ENCODE data around the gene GPRC5C. TPM values are rescaled to one million over a fixed set of nuclear protein-coding genes. Genes with fewer than 3 reads are reported as not detected.

The GPRC5C gene
- total and polyA plus RNA-seq, 2 donors (not counting 1 experiment from before 2014, with no cell fraction given): 0.66 to 1.1 TPM

DNA sequence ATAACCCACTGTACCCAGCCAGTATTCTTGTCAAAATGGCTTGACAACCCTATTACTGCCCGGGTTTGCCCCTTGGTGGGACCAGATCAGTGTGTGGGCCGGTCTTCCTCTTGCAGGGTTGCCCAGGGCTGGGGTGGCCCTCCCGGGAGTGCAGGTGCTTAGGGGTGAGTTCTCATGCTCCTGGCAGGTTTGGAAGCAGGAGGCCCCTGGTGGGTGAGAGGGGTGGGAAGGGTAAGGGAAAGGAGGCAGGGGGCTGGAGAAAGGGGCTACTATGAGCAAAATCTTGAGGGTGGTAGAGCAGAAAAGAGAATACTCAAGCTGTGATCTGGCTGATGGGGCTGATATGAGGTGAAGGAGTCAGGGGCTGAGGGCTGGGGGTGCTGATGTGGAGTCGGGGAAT lies 41.0 kb downstream of the GPRC5C start:
- Histone ChIP-seq H3K9me3 (ENCODE audit: control extremely low read depth in 1 of 3, control insufficient read depth in 2 of 3, insufficient read depth in 1 of 3, low read length in 2 of 3) (peaks cover 0 to 22% (median 11%) of the 10 kb centered on the region in 3 donors), H4K20me1 (ENCODE audit: control insufficient read depth, insufficient read depth, low read length, poor library complexity, severe bottlenecking) (no peaks in the 10 kb centered on the region), H2AFZ (ENCODE audit: insufficient read depth, low read depth, low read length, poor library complexity, severe bottlenecking) (no peak overlapping the region), H3K4me1 (ENCODE audit: control insufficient read depth in 2 of 2, insufficient read depth in 2 of 2, low read length in 2 of 2) (peaks cover 0 to 7% of the 10 kb centered on the region in 2 donors), H3K4me2 (replicated peaks; ENCODE audit: low read depth, low read length, poor library complexity, severe bottlenecking) (no peak overlapping the region), H3K36me3 (replicated peaks in 1 of 2; ENCODE audit: control extremely low read depth in 1 of 2, control insufficient read depth in 1 of 2, extremely low read depth in 1 of 2, insufficient read depth in 2 of 2, low read length in 1 of 2) (peaks cover 0 to 2% of the 10 kb centered on the region in 2 experiments), H3K79me2 (ENCODE audit: control insufficient read depth, insufficient read depth, low read length) (no peaks in the 10 kb centered on the region), H3K9ac (ENCODE audit: low read length) (no peak overlapping the region), H3K27me3 (replicated peaks in 1 of 4; ENCODE audit: control extremely low read depth in 1 of 4, control insufficient read depth in 3 of 4, insufficient read depth in 4 of 4, low read length in 3 of 4) (no peaks in the 10 kb centered on the region), H3K27ac (ENCODE audit: low read length in 2 of 2) (no peak overlapping the region), H3K4me3 (ENCODE audit: control extremely low read depth in 1 of 5, extremely low read depth in 1 of 5, insufficient read depth in 1 of 5, low read depth in 2 of 5, low read length in 4 of 5) (no peak overlapping the region)
- peaks cover 9% of the 10 kb centered on the region for H3K27me3 Mint-ChIP-seq
- 97% methylated on average over 3 of the region's 4 CpGs for WGBS (ENCODE audit: insufficient coverage)
- CTCF ChIA-PET: no interaction called here
- H3K4me1 Mint-ChIP-seq: peaks cover 2% of the 10 kb centered on the region
- ATAC-seq (ENCODE audit: low read depth): no peak
- no peak for DNase-seq
- H3K27ac Mint-ChIP-seq: no peak overlapping the region
- TF ChIP-seq, protein P1, sequence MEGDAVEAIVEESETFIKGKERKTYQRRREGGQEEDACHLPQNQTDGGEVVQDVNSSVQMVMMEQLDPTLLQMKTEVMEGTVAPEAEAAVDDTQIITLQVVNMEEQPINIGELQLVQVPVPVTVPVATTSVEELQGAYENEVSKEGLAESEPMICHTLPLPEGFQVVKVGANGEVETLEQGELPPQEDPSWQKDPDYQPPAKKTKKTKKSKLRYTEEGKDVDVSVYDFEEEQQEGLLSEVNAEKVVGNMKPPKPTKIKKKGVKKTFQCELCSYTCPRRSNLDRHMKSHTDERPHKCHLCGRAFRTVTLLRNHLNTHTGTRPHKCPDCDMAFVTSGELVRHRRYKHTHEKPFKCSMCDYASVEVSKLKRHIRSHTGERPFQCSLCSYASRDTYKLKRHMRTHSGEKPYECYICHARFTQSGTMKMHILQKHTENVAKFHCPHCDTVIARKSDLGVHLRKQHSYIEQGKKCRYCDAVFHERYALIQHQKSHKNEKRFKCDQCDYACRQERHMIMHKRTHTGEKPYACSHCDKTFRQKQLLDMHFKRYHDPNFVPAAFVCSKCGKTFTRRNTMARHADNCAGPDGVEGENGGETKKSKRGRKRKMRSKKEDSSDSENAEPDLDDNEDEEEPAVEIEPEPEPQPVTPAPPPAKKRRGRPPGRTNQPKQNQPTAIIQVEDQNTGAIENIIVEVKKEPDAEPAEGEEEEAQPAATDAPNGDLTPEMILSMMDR (IDR thresholded peaks at IDR 0.05): no peak
- TF ChIP-seq EZH2 (IDR thresholded peaks at IDR 0.05; ENCODE audit: borderline replicate concordance, insufficient read depth, low read depth, low read length, poor library complexity, severe bottlenecking): no peak
- H3K9me3 Mint-ChIP-seq (ENCODE audit: insufficient read depth): peaks cover 7% of the 10 kb centered on the region
- intact Hi-C loops (cut with micrococcal nuclease): no loop called here
- H3K4me3 Mint-ChIP-seq: no peak overlapping the region
- POLR2A ChIA-PET: no interaction called here

DNA sequence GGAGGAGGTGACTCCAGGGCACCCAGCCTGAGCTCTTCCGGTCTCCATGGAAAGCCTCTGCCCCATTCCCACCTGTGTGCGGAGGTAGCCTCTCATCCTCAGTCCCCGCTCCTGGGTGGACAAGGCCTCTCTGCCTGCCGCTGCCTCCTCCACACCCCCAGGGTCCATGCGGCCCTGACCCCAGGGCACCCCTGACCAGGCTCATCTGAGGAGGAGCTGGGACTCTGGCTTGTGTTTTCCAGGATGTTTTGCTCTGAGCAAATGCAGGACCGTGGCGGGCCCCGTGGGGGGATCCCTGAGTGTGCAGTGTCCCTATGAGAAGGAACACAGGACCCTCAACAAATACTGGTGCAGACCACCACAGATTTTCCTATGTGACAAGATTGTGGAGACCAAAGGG lies 41.4 kb downstream of the GPRC5C start:
- Histone ChIP-seq H2AFZ (ENCODE audit: insufficient read depth, low read depth, low read length, poor library complexity, severe bottlenecking) (no peak overlapping the region), H3K27me3 (replicated peaks in 1 of 4; ENCODE audit: control extremely low read depth in 1 of 4, control insufficient read depth in 3 of 4, insufficient read depth in 4 of 4, low read length in 3 of 4) (no peaks in the 10 kb centered on the region), H4K20me1 (ENCODE audit: control insufficient read depth, insufficient read depth, low read length, poor library complexity, severe bottlenecking) (no peaks in the 10 kb centered on the region), H3K9ac (ENCODE audit: low read length) (no peak overlapping the region), H3K36me3 (replicated peaks in 1 of 2; ENCODE audit: control extremely low read depth in 1 of 2, control insufficient read depth in 1 of 2, extremely low read depth in 1 of 2, insufficient read depth in 2 of 2, low read length in 1 of 2) (peaks cover 0 to 2% of the 10 kb centered on the region in 2 experiments), H3K4me1 (ENCODE audit: control insufficient read depth in 2 of 2, insufficient read depth in 2 of 2, low read length in 2 of 2) (peaks cover 2 to 10% of the 10 kb centered on the region in 2 donors), H3K27ac (ENCODE audit: low read length in 2 of 2) (no peak overlapping the region), H3K4me3 (ENCODE audit: control extremely low read depth in 1 of 5, extremely low read depth in 1 of 5, insufficient read depth in 1 of 5, low read depth in 2 of 5, low read length in 4 of 5) (no peak overlapping the region), H3K9me3 (ENCODE audit: control extremely low read depth in 1 of 3, control insufficient read depth in 2 of 3, insufficient read depth in 1 of 3, low read length in 2 of 3) (peaks cover 0 to 22% (median 11%) of the 10 kb centered on the region in 3 donors), H3K4me2 (replicated peaks; ENCODE audit: low read depth, low read length, poor library complexity, severe bottlenecking) (no peak overlapping the region), H3K79me2 (ENCODE audit: control insufficient read depth, insufficient read depth, low read length) (no peaks in the 10 kb centered on the region)
- no peak for TF ChIP-seq EZH2 (IDR thresholded peaks at IDR 0.05; ENCODE audit: borderline replicate concordance, insufficient read depth, low read depth, low read length, poor library complexity, severe bottlenecking)
- TF ChIP-seq, protein P1 (IDR thresholded peaks at IDR 0.05): no peak
- intact Hi-C loops (cut with micrococcal nuclease): no loop called here
- H3K27ac Mint-ChIP-seq: no peak overlapping the region
- POLR2A ChIA-PET: no interaction called here
- H3K27me3 Mint-ChIP-seq: peaks cover 9% of the 10 kb centered on the region
- H3K4me3 Mint-ChIP-seq: no peak overlapping the region
- CTCF ChIA-PET: no interaction called here
- H3K9me3 Mint-ChIP-seq (ENCODE audit: insufficient read depth): peaks cover 7% of the 10 kb centered on the region
- DNase-seq (no peak), ATAC-seq (ENCODE audit: low read depth) (no peak)
- 90% methylated on average over 4 of the region's 8 CpGs for WGBS (ENCODE audit: insufficient coverage)
- peaks cover 3% of the 10 kb centered on the region for H3K4me1 Mint-ChIP-seq

All from B cell (primary cell).